HL-60/S4 treated with phorbol 12-myristate 13-acetate at 8.2 ng/mL for 4 days and 3 days (cell line): ENCODE data around the gene NKAIN1.
"Not testable (repeated sequence)": the region's sequence is repeated elsewhere in the genome, so short reads cannot be mapped to it uniquely, and the experiment has no call there.

ENCODE experiments used
- in situ Hi-C: fragments of 300-500 bp; cut with MboI; formaldehyde crosslinking; loops from 2 replicates; pipeline ENCODE4 v1.15.0; 2022; ENCODE audit warnings: low sequenced_read_pairs

NKAIN1 gene

DNA sequence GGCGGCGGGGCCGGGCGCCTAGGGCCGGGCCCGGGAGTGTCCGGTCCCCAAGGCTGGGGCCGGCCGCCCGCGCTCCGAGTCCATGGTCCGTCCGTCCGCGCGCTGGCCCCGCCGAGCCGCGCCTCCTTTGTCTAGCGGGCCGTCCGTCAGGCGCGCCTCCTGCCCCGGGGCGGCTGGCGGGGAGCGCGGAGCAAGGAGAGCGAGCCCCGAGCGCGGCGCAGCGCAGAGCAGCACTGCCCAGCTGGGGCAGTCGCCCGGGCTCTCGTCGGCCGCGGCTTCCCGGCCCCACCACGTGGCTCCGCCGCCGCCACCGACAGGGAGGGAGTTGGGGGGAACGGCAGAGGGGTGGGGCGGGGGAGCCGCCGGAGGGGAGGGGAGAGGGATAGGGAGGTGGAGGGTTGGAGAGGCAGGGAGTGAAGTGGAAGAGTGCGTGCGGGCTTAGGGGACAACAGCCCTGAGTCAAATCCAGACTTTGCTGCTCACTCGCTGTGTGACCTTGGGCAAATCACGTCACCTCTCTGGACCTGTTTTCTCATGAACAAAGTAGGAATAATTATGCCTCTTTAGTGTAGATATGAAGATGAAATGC lies at the start of gene NKAIN1:
TSS of gene NKAIN1 (minus strand) at position 235 of the 589 bp plus-strand sequence. CDS start 340 bp downstream, outside the sequence.
- in situ Hi-C loops: no loop called here

DNA sequence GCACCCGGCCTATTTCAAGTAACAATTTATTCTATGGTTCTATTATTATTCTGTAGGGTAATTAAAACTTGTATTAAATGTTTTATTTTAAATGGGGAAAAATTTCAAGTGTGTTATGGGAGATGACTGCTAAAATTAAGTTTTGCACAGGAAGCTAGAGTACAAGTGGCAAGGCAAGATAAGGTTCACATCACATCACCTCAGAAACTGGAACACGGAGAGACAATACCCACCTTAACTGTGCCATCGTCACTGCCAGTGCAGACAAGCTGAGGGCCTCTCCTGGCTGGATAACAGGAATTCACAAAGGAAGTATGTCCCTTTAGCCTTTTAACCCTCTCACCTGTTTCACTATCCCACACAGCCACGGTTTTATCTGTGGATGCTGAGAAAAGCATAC lies 49.3 kb upstream of the NKAIN1 start:
- in situ Hi-C loops: no loop called here

DNA sequence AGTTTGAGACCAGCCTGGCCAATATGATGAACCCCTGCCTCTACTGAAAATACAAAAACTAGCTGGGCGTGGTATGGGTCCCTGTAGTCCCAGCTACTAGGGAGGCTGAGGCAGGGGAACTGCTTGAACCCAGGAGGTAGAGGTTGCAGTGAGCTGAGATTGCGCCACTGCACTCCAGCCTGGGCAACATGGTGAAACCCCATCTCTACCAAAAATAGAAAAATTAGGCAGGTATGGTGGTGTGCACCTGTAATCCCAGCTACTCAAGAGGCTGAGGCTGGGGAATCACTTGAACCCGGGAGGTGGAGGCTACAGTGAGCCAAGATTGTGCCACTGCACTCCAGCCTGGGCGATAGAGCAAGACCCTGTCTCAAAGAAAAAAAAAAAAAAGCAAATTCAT lies 48.1 kb upstream of the NKAIN1 start:
- in situ Hi-C loops: not testable (repeated sequence)

DNA sequence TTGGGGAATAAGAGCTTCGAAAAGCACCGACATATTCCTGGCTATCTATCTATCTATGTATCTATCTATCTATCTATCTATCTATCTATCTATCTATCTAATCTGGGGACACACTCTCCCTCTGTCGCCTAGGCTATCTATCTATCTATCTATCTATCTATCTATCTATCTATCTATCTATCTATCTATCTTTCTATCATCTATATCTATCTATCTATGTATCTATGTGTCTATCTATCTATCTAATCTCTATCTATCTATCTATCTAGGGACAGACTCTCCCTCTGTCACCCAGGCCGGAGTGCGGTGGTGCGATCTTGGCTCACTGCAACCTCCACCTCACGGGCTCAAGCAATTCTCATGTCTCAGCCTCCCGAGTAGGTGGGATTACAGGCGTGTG lies 42.7 kb upstream of the NKAIN1 start:
- in situ Hi-C loops: not testable (repeated sequence)

GRCh38 chr1:31273619-31274018 lies 33.9 kb upstream of the NKAIN1 start:
- in situ Hi-C loops: no loop called here

GRCh38 chr1:31272369-31272768 lies 32.7 kb upstream of the NKAIN1 start:
- in situ Hi-C loops: no loop called here

DNA sequence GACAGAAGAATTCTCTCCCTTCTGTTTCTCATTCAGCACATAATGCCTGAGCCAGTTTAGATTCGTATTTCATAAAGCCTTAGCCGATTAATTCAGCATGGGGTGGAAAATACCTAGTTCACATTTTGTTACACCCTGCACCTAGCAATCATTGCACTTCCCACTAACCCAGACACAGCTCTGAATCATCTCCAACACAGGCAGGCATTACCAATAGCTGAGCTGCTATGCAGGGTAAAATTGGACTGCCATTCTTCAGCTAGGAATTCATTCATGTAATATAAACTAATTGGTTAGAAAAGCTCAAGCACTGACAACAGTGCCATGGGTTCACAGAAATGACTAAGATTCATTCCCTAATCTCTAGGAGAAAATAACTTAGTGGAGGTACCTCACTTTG lies 26.9 kb upstream of the NKAIN1 start:
- in situ Hi-C loops: no loop called here

GRCh38 chr1:31264790-31265386 lies 25.2 kb upstream of the NKAIN1 start:
- in situ Hi-C loops: no loop called here

DNA sequence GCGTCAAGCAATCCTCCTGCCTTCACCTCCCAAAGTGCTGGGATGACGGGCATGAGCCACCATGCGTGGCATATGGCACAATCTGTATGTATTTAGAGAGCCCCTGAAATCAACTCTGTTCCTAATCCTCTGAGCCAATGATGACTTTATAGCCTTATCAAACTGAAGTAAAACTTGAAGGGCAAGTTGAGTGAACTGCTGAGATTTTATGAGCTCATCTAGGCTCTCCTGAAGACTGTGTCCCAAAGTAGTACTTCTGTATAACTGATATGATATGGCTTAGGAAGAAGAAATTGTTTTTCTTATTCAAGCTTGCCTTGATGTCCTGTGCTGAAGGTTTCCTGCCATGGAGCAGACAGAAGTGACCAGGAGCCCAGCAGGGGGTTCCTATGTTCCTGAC lies 23.7 kb upstream of the NKAIN1 start:
- in situ Hi-C loops: no loop called here

DNA sequence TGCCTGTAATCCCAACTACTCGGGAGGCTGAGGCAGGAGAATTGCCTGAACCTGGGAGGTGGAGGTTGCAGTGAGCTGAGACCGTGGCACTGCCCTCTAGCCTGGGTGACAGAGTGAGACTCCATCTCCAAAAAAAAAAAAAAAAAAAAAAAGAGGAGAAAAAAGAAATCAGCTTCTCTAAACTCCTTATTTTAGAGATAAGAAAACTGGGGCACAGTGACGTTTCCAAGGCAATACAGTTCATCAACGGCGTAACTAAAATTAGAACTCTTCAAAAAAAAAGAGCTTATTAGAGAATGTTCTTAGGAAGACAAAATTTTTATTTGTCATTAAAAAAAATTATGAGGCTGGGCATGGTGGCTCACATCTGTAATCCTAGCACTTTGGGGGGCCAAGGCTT lies 22.7 kb upstream of the NKAIN1 start:
- in situ Hi-C loops: not testable (repeated sequence)

DNA sequence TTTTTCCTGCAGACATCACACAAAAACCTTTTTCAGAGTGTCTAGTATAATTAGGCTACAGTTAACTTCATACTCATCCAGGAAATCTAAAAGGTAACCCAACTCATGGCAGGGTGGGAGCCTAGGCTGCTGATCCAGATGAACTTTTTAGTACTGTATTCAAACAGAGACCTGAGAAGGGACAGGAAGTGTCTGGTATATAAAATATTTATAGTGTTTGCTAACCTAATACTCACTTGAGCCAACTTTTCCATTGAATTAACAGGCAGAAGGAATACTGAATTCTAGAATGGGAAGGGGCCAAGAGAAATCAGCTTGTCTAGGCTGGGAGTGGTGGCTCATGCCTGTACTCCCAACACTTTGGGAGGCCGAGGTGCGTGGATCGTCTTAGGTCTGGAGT lies 22.2 kb upstream of the NKAIN1 start:
- in situ Hi-C loops: no loop called here

GRCh38 chr1:31259746-31260145 lies 20.1 kb upstream of the NKAIN1 start:
- in situ Hi-C loops: no loop called here

- in situ Hi-C loops: no loop called here
Observed at GRCh38 chr1:31258581-31258980, 18.9 kb upstream of the NKAIN1 start.

DNA sequence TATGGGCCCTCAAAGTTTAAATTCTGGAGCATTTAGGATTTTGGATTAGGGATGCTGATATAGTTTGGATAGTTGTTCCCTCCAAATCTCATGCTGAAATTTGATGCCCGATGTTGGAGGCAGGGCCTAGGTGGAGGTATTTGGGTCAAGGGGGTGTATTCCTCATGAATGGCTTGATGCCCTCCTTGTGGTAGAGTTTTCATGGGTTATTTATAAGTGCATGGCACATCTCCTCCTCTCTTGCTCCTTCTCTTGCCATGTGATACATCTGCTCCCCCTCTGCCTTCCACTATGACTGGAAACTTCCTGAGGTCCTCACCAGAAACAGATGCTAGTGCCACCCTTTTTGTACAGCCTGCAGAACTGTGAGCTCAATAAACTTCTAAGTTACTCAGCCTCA lies 17.5 kb upstream of the NKAIN1 start:
- in situ Hi-C loops: no loop called here

DNA sequence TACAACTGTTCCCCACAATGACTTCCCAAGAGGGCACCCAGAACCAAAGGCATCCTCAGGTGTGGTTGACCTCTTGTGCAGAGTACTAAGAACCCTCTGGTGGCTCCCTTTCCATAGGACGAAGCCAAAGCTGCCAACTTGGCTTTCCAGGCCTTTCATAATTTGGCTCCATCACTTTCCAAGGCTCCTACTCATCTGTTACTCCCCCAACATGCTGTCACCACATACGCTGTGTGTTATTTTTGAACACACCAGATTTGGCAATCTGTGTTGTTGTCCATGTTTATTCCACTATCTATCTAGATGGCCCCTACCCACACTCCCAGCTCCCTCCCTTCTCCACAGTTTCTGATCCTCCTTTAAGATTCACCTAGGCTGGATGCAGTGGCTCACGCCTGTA lies 10.2 kb upstream of the NKAIN1 start:
- in situ Hi-C loops: no loop called here

- in situ Hi-C loops: no loop called here
Observed at GRCh38 chr1:31248276-31248675, 8.6 kb upstream of the NKAIN1 start.

- in situ Hi-C loops: no loop called here
Observed at GRCh38 chr1:31244326-31244725, 4.6 kb upstream of the NKAIN1 start.

DNA sequence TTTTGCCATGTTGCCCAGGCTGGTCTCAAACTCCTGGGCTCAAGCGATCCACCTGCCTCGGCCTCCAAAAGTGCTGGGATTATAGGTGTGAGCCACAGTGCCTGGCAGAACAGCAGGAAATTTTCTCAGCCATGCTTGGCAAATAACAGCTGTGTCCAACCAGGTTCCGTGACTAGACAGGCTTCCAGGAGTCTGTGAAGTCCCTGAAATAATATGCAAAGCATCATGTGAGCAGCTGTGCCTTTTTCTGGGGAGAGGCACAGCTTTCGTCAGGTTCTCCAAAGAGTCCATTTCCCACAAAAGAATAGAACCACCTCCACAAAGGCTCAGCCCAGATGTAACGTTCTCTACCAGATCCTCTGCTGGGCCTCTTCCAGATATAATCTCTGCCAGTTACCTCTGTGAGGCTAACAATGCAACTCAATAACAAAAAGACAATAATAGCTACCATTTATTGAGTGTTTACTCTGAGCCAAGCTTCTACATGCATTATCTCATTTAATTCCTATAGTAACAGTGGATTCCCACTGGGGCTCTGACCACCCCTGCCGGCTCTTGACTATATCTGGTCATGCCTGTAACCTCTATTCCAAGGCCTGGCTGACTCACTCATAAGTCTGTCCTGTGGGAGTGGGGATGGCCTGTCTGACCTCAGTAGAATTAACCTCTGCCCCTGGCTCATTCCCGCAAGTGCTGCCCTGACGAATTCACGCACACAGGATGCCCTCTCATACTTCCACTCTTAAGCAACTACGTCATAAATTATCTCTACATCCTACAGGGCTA lies 4.0 kb upstream of the NKAIN1 start:
- in situ Hi-C loops: no loop called here

DNA sequence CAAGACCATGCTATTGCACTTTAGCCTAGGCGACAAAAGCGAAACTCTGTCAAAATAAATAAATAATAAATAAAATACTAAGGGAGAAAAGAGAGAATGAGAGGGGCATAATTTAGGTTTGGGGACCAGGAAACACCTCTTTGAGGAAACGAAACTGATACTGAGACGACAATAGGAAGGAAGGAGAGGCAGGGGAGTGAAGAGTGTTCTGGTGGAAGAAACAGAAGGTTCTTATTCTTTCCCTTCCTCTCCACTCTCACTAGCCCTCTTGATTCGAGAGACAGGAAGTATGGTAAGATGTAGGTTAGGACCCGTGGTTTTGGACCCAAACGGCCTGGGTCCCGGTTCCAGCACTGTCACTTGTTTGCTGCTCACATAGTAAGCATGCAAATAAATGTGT lies 1.6 kb upstream of the NKAIN1 start:
- in situ Hi-C loops: no loop called here

- in situ Hi-C loops: no loop called here
Observed at GRCh38 chr1:31238986-31239613, 587 bp downstream of the NKAIN1 start.

GRCh38 chr1:31238612-31238985 lies 1.1 kb downstream of the NKAIN1 start:
- in situ Hi-C loops: no loop called here

DNA sequence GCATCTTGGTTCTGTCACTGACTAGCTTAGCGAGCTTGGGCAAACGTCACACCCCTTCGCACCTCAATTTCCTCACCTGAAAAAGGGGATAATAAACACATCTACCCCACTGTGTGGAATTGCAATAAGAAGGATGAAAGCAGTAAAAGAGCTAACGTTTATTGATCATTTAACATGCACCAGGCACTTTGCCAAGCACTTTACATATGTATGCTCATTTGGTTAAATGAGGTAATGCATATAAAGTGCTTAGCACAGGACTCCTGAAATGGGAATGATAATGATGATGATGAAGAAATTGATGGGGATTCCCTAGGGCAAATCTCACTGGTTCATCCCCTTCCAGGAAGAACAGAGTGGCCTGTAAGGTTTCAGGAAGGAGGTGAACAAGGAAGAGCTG lies 4.8 kb downstream of the NKAIN1 start:
- in situ Hi-C loops: no loop called here
